NCI-H526 treated with DMSO at 0.1 percent for 48 hours (cell line): Measurements from ENCODE around the gene PQBP1.

ENCODE experiments used
- DNase-seq: peaks from one replicate; lab custom pipeline; 2025; lab: John Stamatoyannopoulos, UW

The PQBP1 gene

DNA sequence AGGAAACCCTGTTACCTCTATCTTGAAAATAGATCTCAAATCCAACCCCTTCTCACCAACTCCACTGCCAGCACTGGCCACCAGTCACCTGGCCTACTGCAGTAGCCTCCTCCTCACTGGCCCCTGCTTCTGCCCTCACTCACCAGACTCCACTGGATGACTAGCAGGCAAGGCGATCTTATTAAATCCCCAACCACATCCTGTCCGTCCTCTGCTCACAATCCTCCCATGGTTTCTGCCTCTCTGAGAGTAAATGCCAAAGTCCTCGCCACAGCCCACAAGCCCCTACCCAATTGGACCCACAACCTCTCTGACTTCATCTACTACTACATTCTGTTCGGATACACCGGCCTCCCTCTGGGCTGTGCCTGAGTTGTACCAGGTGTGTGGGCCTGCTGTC lies 26.5 kb downstream of the PQBP1 start:
- no peak for DNase-seq

DNA sequence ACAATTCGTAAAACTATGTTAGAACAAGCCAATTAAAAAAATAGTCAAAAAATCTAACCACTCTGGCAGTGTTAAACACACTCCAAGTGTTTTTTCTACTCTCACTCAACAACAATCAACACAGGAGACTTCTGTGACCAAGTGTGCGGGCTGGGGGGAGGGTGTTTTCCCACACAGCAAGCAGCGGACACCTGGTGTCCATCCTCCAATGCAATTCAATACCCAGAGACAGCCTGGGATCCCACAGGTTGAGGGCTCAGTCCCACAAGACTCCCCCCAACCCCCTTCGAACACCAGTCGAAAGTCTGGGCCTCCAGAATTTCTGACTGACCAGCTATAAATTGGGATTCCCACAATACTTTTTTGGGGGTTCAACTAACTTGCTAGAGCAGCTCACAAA lies 29.4 kb downstream of the PQBP1 start:
- no peak for DNase-seq

DNA sequence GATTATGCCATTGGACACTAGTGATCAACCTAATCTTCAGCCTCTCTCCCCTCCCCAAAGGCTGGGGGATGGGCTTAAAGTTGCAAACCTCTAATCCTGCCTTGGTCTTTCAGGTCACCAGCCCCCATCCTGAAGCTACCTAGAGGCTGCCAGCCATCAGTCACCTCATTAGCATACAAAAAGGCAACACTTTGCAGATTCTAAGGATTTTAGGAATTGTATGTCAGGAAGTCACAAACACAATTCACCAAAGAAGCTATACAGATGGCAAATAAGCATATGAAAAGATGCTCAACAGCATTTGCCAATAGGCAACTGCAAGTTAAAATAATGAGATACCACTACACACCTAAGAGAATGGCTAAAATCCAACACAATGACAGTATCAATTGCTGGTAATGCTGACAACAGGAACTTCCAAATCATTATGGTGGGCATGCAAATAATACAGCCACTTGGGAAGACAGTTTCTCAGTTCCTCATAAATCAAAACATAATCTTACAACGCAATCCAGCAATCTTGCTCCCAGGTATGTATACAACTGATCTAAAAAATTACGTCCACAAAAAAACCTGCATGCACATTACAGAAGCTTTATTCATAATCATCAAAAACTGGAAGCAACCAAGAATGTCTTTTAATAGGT lies 30.1 kb downstream of the PQBP1 start:
- DNase-seq, result no peak

DNA sequence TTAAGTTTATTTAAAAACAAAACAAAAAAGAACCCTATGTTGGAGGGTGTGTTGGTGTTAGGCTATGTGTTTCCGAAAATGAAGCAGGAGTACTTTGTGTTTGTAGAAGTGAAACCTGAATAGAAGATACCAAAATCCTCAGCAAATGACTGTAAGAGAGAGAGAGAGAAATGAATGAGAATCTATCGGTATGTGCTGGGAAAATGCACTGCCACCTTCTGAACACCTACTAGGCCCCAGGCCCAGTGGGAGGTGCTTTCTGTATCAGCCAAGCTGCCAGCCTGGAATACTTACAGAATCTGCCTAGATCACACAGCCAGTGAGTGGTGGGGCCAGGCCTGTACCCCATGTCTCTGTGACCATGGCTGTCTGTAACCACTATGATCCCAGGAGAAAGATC lies 36.0 kb downstream of the PQBP1 start:
- no peak for DNase-seq

DNA sequence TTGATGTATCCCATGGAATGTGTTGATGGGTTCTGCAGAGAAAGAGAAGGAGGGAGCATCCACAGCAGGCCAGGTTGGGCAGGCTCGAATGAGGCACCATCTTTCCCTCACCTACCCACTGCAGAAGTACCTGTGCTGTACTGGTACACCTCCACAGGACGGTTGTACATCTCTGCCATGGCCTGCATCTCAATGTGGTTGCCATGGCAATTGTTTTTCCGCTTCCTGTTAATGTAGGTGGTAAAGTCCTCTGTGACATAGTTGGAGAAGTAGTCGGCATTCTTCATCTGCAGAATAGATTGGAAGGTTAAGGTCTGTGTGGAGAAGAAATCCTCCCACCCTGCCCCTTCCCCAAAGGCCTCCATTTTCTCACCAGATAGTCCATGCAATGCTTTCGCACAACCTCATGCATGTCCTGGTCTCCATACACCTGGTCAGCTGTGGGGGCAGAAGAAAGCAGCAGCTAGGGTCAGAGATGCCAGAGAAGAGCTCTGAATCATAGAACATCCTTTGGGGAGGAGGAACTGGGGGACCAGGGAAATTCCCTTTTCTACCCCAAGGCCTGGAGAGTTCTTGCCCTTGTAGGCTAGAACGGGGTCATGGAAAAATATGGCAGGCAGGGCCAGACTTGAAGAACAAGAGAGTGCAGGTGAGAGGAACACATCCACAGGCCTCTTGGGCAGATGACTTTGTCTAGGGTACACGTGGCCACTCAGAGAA lies 37.0 kb downstream of the PQBP1 start:
- DNase-seq, result no peak

DNA sequence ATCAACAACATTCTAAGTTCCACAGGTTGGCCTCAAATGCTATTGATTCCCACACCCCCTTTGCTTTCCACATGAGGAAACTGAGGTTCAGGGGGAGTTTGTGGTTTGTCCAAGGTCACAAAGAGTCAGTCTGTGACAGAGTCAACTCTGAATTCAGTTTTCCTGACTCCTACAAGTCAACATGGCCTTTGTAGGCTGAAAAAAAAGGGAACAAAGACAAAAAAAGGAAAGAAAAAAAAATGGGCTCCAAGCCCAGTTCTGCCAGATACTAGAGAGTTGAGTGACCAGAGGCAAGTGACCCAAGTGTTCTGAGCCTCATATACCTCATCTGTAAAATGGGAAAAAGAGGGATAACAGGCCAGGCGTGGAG lies 37.6 kb downstream of the PQBP1 start:
- no peak for DNase-seq

DNA sequence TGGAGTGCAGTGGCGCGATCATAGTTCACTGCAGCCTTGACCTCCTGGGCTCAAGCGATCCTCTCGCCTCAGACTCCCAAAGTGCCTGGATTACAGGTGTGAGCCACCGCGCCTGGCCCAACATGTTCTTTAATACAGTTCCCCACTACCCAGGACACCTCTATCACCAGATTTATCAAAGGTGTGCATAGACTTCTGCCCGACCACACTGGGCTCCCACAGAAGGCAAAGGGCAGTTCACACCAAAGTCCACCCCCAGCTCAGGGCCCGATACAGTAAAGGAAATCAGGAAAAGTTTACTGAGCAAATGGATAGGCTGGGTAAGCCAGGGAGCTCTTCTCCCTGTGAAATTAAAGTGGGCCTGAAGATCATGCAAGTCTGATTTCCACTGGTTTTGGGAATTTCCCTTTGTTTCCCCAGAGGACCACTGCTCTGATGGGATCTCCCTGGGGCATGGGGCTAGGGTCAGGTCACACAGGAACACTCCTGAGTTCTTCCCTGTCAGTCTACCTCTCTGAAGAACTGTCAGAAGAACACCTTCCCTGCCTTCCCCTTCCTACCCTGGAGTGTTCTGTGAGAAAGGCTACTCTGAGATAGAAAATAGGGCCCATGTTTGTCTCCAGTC lies 38.8 kb downstream of the PQBP1 start:
- DNase-seq, result no peak

DNA sequence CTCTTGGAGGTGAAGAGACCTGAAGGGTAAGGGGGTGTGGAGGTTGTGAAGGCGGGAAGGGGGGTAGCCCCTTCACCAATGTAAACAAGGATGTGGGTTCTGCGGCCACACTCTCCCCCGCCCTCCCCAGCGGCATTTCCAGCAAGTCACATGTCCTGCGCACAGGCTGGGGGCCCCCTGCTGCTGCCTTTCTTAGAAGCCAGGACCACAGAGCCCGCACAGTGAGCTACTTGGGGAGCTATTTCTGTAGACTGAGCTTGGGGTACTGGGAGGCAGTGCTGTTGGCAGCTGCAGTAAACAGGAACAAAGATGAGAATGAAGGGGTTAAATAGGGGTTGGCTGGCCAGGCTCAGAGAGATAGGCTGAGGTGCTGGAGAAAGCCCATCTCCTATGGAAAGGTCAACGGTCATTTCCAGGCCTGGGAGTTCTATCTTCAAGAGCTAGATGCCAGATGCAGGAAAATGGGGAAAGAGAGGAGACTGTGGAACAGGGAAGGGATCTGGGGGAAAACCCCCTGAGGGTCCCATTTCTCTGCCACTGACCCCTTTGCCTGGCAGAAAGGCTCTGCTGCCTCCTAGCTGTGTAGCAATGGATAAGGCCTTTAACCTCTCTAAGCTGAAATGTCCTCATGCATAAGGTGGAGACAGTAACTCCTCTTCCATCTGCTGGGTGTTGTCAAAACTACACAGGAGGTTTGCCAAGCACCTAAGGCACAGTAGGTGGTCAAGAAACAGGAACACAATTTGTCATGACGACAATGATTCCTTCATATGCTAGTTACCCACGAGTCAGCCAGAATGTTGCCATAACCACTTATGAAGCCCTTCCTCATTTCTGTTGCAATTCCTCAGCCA lies 39.6 kb downstream of the PQBP1 start:
- DNase-seq, result no peak

DNA sequence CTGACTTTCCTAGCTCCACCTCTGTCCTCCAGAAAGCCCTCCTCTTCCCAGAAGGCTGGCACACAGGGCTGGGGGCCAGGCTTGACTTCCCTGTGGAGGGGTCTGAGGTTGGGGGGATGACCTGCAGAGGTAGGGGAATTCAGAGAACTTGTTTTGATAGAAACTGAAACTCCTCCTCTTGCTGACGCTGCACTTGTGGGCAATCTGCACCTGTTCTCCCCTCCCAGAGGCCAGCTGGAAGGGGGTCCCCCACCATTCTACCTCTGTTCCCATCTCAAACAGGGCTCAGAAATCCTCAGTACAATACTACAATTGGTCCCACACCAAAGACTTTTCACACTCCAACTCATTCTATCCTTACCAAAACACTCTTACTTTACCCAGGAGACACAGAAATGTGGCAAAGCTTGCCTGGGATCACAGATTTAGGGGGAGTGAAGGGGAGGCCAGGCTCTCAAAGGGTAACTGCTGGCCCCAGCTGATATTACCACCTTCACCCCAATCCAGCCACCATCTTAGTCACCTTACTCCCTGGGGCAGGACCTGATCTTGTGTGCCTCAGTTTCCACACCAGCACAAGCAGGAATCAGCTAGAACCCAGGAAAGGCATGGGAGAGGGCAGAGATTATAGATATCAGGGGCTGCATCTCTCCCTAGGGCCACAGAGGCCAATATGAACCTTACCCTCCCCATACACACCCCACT lies 41.1 kb downstream of the PQBP1 start:
- no peak for DNase-seq

DNA sequence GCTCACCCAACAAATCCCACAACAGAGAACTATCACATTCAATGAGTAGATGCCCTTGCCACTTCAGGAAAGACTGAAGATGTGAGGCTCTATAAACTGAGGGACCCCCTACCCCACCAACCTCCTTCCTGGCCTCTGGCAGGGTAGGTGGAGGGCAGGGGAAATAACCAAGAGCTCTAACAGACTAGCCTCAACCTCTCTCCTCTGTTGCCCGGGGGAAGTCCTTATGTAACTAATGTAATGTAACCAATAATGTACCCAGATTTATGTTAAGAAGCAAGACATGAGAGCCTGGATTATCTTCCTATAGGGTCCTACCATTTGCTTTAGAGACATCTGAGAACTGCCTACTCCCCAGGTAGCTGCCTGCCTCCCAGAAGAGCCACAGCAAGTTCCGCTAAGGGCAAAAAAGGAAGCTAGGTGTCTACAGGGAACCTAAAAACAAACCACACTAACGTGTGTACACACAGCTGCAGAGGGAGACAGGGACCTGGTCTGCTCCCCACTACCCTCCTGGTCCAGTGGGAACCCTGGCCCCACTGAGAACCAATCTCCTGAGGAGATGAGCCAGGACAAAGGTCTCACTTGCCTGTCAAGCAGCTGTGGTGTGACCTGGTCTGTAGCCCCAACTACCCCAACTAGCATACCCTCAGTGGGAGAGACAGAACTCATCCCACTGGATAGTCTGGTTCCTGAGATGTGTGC lies 41.9 kb downstream of the PQBP1 start:
- DNase-seq, result no peak

DNA sequence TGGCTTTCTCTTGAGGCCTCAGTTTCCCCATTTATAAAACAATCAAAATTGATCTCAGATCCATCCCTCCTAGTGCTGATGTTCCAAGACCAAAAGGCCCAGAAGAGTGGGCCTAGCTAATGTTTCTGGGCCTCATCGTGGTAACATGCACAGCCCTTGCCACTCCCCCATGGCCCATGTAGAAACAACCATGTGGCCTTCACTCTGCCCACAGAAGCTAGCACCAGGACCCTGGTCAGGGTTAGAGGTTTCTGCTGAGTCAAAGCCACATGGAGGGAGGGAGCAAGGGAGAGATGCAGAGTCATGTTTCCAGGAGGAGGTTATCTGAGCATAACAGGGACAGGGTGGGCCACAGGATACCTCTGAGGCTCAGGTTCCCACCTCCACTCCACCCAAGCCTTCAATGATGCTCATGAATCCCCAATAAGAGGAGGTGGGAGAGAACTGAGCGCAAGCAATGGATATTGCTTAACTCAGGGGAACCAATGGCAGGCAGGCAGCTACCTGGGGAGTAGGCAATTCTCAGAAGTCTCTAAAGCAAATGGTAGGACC lies 42.8 kb downstream of the PQBP1 start:
- DNase-seq, result no peak

DNA sequence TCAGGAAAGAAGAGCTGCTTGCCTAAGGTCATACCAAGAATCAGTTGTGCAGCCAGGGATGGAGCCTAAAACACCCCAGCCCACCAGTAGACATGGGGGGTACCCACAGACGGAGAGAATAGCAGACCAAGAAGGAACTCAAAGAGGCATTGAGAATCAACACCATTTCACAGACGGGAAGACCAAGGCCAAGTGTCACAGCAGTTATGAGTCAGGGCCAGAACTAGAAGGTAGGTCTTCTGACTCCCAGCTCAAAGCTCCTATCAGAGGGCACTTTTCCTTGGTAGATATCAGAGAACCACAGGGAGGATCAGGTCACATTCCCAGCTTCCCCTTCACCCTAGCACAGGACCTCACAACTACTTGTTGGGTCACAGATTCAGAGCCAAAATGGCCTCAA lies 45.2 kb downstream of the PQBP1 start:
- no peak for DNase-seq

DNA sequence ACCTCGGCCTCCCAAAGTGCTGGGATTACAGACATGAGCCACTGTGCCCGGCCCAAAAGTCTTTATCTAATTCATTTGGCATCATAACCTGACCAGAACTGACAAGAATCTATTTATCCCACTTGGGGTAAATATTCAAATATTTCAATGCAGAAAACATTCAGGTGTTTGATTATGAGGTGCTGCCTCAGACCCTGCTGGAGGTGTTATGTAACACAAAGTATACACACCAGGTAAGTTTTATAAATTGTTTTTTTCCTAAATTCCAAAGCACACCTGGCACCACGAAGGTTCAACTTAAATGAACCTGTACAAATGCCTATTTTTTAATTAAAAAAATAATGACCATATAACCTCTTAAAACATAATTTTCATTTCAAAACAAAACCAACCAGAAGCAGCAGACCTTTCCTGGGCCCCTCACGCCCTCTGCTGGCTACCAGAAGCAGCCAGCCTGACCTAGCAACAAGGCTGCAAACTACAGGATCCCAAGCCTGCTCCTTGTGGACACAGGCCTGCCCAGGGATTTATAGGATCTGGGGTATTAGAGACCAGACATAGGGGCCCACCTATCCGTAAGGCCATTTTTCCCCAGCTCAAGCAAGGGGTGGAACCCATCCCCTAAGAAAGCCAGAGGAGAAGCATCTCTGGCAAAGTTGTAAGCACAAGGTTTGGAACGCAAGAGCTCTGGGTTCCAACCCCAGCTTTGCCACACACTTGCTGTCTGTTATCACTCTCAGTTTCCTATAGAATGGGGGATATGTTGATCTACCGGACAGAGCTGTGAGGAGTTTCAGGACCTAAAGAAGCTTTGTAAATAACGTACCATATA lies 48.0 kb downstream of the PQBP1 start:
- peak; percentile 5 for DNase-seq

DNA sequence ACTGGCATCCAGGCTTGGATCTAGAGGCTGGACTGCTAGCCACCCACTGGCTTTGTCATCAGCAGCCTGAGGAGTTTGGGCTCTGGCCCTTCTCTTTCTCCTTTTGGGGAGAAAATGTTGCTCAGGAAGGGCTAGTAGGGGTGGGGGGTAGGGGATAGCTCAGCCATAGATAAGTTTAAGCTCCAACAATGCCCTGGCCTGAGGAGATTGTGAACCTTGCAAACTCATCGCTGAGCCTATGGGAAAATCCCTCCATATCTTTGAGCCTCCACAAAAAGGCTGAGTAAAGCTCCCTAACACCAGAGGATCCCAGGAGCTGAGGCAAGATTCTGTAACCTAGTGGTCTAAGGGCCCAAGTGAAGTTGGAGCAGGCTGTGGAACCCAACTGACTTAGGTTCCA lies 50.9 kb downstream of the PQBP1 start:
- no peak for DNase-seq
